Activated CD4-positive, alpha-beta memory T cell treated with anti-CD3 and anti-CD28 coated beads for 36 hours (primary cell): ENCODE measurements around the gene CCDC146. TPM values are rescaled to one million over a fixed set of nuclear protein-coding genes. Genes with fewer than 3 reads are reported as not detected.
"Not testable (repeated sequence)": the region's sequence is repeated elsewhere in the genome, so short reads cannot be mapped to it uniquely, and the experiment has no call there.

Experiments
- CTCF ChIA-PET: fragments of 350-600 bp; sonication (Branson Sonifier 250); formaldehyde crosslinking; loops from one replicate; lab custom pipeline; 2021; ENCODE audit warnings: antibody characterized with exemption, inconsistent platforms; lab: Charles Lee
- POLR2A ChIA-PET: fragments of 350-600 bp; sonication (Branson Sonifier 250); formaldehyde crosslinking; loops from one replicate; lab custom pipeline; 2021; ENCODE audit warnings: antibody characterized with exemption; lab: Charles Lee
- DNase-seq: peaks from one replicate; pipeline ENCODE4 v3.0.0-alpha.2; 2020
- H3K27ac Mint-ChIP-seq: one replicate; pipeline ENCODE4 v1.8.0; 2021; ENCODE audit warnings: mixed read lengths
- H3K27me3 Mint-ChIP-seq: one replicate; pipeline ENCODE4 v1.8.0; 2021; ENCODE audit warnings: mixed read lengths
- H3K36me3 Mint-ChIP-seq: one replicate; pipeline ENCODE4 v1.8.0; 2021; ENCODE audit warnings: mixed read lengths
- H3K4me1 Mint-ChIP-seq: one replicate; pipeline ENCODE4 v1.8.0; 2021; ENCODE audit warnings: low read depth, mixed read lengths
- H3K4me3 Mint-ChIP-seq: one replicate; pipeline ENCODE4 v1.8.0; 2021; ENCODE audit warnings: mild to moderate bottlenecking, mixed read lengths
- H3K9me3 Mint-ChIP-seq: one replicate; pipeline ENCODE4 v1.8.0; 2021; ENCODE audit warnings: mixed read lengths
- intact Hi-C: fragments of 100-400 bp; cut with micrococcal nuclease; formaldehyde crosslinking; loops from one replicate; pipeline ENCODE4 v1.15.1; 2023
- total RNA-seq, 2 experiments: library from RNA; stranded (reverse); gene quantifications; one replicate each; pipeline ENCODE4 v1.2.3, GENCODE V29; 2021

Gene CCDC146
- total RNA-seq, result 1 to 10 TPM; 1.0 to 1.8 TPM

- H3K27ac Mint-ChIP-seq, result not testable (repeated sequence)
- H3K4me1 Mint-ChIP-seq, result peaks cover 15% of the 10 kb centered on the region
These were observed at the start of gene CCDC146 for GRCh38 chr7:77121860-77122681. CCDC146 (plus strand) TSS chr7:77122615; CDS start chr7:77167669, 45,054 bp downstream.

GRCh38 chr7:77074786-77075396, 47.5 kb upstream of the CCDC146 start:
- H3K27me3 Mint-ChIP-seq, DNase-seq, H3K27ac Mint-ChIP-seq, intact Hi-C loops, H3K4me3 Mint-ChIP-seq, CTCF ChIA-PET, POLR2A ChIA-PET, H3K4me1 Mint-ChIP-seq: not testable (repeated sequence)
- H3K9me3 Mint-ChIP-seq, result peaks cover 11% of the 10 kb centered on the region
- H3K36me3 Mint-ChIP-seq, result peaks cover 25% of the 10 kb centered on the region

More at GRCh38 chr7:77121860-77122681, at the start of gene CCDC146:
- POLR2A ChIA-PET, H3K9me3 Mint-ChIP-seq, H3K36me3 Mint-ChIP-seq, H3K27me3 Mint-ChIP-seq: not testable (repeated sequence)
- intact Hi-C loops, result loop anchor here (1.0 to 5.0 kb wide), 5 partner anchors 125 to 675 kb away; partner anchors contain the start of genes PHTF2 and TMEM60
- peak within 1 kb of the TSS; percentile 82 for H3K4me3 Mint-ChIP-seq
- DNase-seq, result peak; percentile 97
- CTCF ChIA-PET, result interaction anchor here (1.1 to 1.2 kb wide), 3 partner anchors 125 to 637 kb away, joined by 3 to 20 read pairs (median 6); no protein-coding TSS in a partner anchor

- H3K4me1 Mint-ChIP-seq, H3K27ac Mint-ChIP-seq, POLR2A ChIA-PET, H3K4me3 Mint-ChIP-seq, H3K27me3 Mint-ChIP-seq, DNase-seq, CTCF ChIA-PET, intact Hi-C loops: not testable (repeated sequence)
- Mint-ChIP-seq H3K36me3 (peaks cover 15% of the 10 kb centered on the region), H3K9me3 (peaks cover 11% of the 10 kb centered on the region)
These were observed 45.4 kb upstream of the CCDC146 start for GRCh38 chr7:77077060-77077459.

- Mint-ChIP-seq H3K36me3 (peaks cover 12% of the 10 kb centered on the region), H3K9me3 (peaks cover 10% of the 10 kb centered on the region)
- H3K27me3 Mint-ChIP-seq, DNase-seq, H3K4me1 Mint-ChIP-seq, intact Hi-C loops, H3K4me3 Mint-ChIP-seq, CTCF ChIA-PET, H3K27ac Mint-ChIP-seq, POLR2A ChIA-PET: not testable (repeated sequence)
These were observed 43.3 kb upstream of the CCDC146 start for GRCh38 chr7:77079112-77079511.

- H3K27me3 Mint-ChIP-seq, DNase-seq, H3K4me3 Mint-ChIP-seq, H3K27ac Mint-ChIP-seq, H3K9me3 Mint-ChIP-seq, POLR2A ChIA-PET, H3K4me1 Mint-ChIP-seq, CTCF ChIA-PET, intact Hi-C loops, H3K36me3 Mint-ChIP-seq: not testable (repeated sequence)
These were observed 42.8 kb upstream of the CCDC146 start for GRCh38 chr7:77079624-77080023.

- POLR2A ChIA-PET, H3K4me3 Mint-ChIP-seq, CTCF ChIA-PET, H3K27me3 Mint-ChIP-seq, H3K4me1 Mint-ChIP-seq, H3K9me3 Mint-ChIP-seq, DNase-seq, intact Hi-C loops, H3K36me3 Mint-ChIP-seq, H3K27ac Mint-ChIP-seq: not testable (repeated sequence)
These were observed 42.2 kb upstream of the CCDC146 start for GRCh38 chr7:77080236-77080635.

- CTCF ChIA-PET, H3K4me3 Mint-ChIP-seq, H3K27ac Mint-ChIP-seq, H3K4me1 Mint-ChIP-seq, POLR2A ChIA-PET, DNase-seq, H3K9me3 Mint-ChIP-seq, H3K27me3 Mint-ChIP-seq, H3K36me3 Mint-ChIP-seq, intact Hi-C loops: not testable (repeated sequence)
These were observed 40.2 kb upstream of the CCDC146 start for GRCh38 chr7:77082192-77082591.

- H3K4me1 Mint-ChIP-seq, H3K27me3 Mint-ChIP-seq, intact Hi-C loops, CTCF ChIA-PET, H3K27ac Mint-ChIP-seq, H3K4me3 Mint-ChIP-seq, H3K9me3 Mint-ChIP-seq, H3K36me3 Mint-ChIP-seq, POLR2A ChIA-PET, DNase-seq: not testable (repeated sequence)
These were observed 30.1 kb upstream of the CCDC146 start for GRCh38 chr7:77092301-77092700.

- H3K27me3 Mint-ChIP-seq, H3K4me3 Mint-ChIP-seq, H3K9me3 Mint-ChIP-seq, H3K27ac Mint-ChIP-seq, DNase-seq, H3K36me3 Mint-ChIP-seq, H3K4me1 Mint-ChIP-seq, POLR2A ChIA-PET, intact Hi-C loops, CTCF ChIA-PET: not testable (repeated sequence)
These were observed 21.9 kb upstream of the CCDC146 start for GRCh38 chr7:77100501-77100900.

GRCh38 chr7:77101187-77101586, 21.2 kb upstream of the CCDC146 start:
- H3K4me1 Mint-ChIP-seq, POLR2A ChIA-PET, intact Hi-C loops, H3K4me3 Mint-ChIP-seq, H3K9me3 Mint-ChIP-seq, H3K36me3 Mint-ChIP-seq, DNase-seq, H3K27ac Mint-ChIP-seq, H3K27me3 Mint-ChIP-seq, CTCF ChIA-PET: not testable (repeated sequence)

GRCh38 chr7:77102671-77103070, 19.7 kb upstream of the CCDC146 start:
- H3K4me3 Mint-ChIP-seq, POLR2A ChIA-PET, CTCF ChIA-PET, H3K9me3 Mint-ChIP-seq, intact Hi-C loops, DNase-seq, H3K4me1 Mint-ChIP-seq, H3K27ac Mint-ChIP-seq, H3K36me3 Mint-ChIP-seq, H3K27me3 Mint-ChIP-seq: not testable (repeated sequence)

- DNase-seq, CTCF ChIA-PET, POLR2A ChIA-PET, H3K9me3 Mint-ChIP-seq, H3K27ac Mint-ChIP-seq, H3K4me3 Mint-ChIP-seq, intact Hi-C loops, H3K27me3 Mint-ChIP-seq, H3K4me1 Mint-ChIP-seq, H3K36me3 Mint-ChIP-seq: not testable (repeated sequence)
These were observed 16.5 kb upstream of the CCDC146 start for GRCh38 chr7:77105904-77106303.
